HG02943 (cell line): ENCODE data around the gene ACOT4.
"Not testable (repeated sequence)": the region's sequence is repeated elsewhere in the genome, so short reads cannot be mapped to it uniquely, and the experiment has no call there.

Experiments
- ATAC-seq: cut with Tn5 transposase; IDR thresholded peaks from one replicate; pipeline ENCODE4 v1.9.1; 2021; ENCODE audit warnings: mild to moderate bottlenecking, low read depth, moderate library complexity; ENCODE audit not compliant: unreplicated experiment

Gene ACOT4

GRCh38 chr14:73591690-73592449, at the start of gene ACOT4:
Gene ACOT4, plus strand, starts transcription at chr14:73591873. Its CDS starts 87 bp downstream, at chr14:73591960.
- no peak for ATAC-seq

- not testable (repeated sequence) for ATAC-seq
Observed at GRCh38 chr14:73542961-73543360, 48.7 kb upstream of the ACOT4 start.

GRCh38 chr14:73545353-73545752, 46.3 kb upstream of the ACOT4 start:
- ATAC-seq = not testable (repeated sequence)

- not testable (repeated sequence) for ATAC-seq
Observed at GRCh38 chr14:73549097-73549496, 42.6 kb upstream of the ACOT4 start.

- ATAC-seq = not testable (repeated sequence)
Observed at GRCh38 chr14:73549889-73550524, 41.7 kb upstream of the ACOT4 start.

- ATAC-seq = no peak
Observed at GRCh38 chr14:73553845-73554244, 37.8 kb upstream of the ACOT4 start.

GRCh38 chr14:73557201-73557600, 34.5 kb upstream of the ACOT4 start:
- ATAC-seq = not testable (repeated sequence)

- ATAC-seq = not testable (repeated sequence)
Observed at GRCh38 chr14:73558238-73558637, 33.4 kb upstream of the ACOT4 start.

- ATAC-seq = not testable (repeated sequence)
Observed at GRCh38 chr14:73562256-73562655, 29.4 kb upstream of the ACOT4 start.

GRCh38 chr14:73562696-73563095, 29.0 kb upstream of the ACOT4 start:
- not testable (repeated sequence) for ATAC-seq

- ATAC-seq = not testable (repeated sequence)
Observed at GRCh38 chr14:73566431-73566830, 25.2 kb upstream of the ACOT4 start.

GRCh38 chr14:73566935-73567334, 24.7 kb upstream of the ACOT4 start:
- not testable (repeated sequence) for ATAC-seq

- ATAC-seq = no peak
Observed at GRCh38 chr14:73567358-73567757, 24.3 kb upstream of the ACOT4 start.

- ATAC-seq = no peak
Observed at GRCh38 chr14:73567951-73568885, 23.5 kb upstream of the ACOT4 start.

GRCh38 chr14:73568886-73569184, 22.8 kb upstream of the ACOT4 start:
- not testable (repeated sequence) for ATAC-seq

GRCh38 chr14:73569185-73569958, 22.3 kb upstream of the ACOT4 start, which contains the start of gene ACOT2:
Gene ACOT2, plus strand, starts transcription at chr14:73569213. Its CDS starts 28 bp downstream, at chr14:73569241.
- ATAC-seq = not testable (repeated sequence)

GRCh38 chr14:73570913-73571312, 20.8 kb upstream of the ACOT4 start:
- not testable (repeated sequence) for ATAC-seq

- ATAC-seq = not testable (repeated sequence)
Observed at GRCh38 chr14:73573034-73573433, 18.6 kb upstream of the ACOT4 start.

- not testable (repeated sequence) for ATAC-seq
Observed at GRCh38 chr14:73573740-73574139, 17.9 kb upstream of the ACOT4 start.

GRCh38 chr14:73574251-73574650, 17.4 kb upstream of the ACOT4 start:
- not testable (repeated sequence) for ATAC-seq
